Non-pigmented ciliary epithelial cell (primary cell): ENCODE measurements around the gene NRXN3.

Experiments used
- DNase-seq: peaks from one replicate; pipeline ENCODE4 v3.0.0-alpha.2; 2010; ENCODE audit warnings: low read depth

The NRXN3 gene

DNA sequence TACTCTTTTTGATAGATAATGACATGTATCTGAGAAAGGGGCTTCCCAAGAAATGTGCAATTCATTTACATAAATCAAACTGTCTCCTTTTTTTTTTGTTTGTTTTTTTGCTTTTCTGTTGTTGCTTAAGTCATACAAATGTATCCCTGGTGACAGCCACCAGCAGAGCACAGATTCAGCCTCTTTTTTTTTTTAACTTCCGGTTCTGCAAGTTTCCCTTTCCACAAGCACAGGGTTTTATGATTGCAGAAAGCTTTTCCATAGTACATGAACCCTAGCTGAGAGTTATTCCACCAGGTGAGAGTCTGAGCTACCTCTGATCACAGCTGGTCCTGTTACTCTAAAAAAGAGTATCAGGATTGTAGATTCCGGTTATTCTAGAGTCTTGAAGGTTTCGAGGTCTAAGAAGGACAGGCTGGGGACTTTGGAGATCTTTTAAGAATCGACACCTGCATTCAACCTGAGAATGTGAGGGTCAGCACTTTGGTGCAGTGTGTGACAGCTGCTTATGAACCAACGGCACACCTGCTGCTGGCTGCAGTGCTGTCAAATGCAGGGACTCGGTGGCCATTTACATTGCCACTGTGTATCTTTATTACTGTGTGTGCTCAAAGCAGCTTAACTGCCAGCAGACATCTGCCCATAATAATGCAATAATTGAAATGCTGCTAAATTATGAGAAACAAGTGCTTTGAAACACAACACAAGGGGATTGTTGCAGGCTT is 551.7 kb downstream of the NRXN3 start:
- no peak for DNase-seq

DNA sequence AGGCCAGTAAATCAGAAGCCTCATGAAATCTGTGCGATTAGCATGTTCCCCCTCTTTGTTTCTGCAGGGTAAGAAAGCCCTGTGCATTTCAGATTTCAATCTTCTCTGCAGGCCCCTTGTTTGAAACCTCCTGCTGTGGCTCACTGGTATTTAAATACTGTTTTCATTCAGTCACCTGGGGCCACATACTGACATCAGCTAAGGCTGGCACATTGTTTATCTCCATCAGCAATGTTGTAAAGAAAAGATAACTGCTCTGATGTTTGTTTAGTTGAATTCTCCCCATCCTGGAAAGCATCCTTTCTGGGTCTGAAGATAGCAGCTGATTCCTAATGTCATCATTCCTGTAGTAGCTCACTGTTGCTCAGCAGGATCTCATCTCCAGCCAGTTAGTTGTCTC is 554.9 kb downstream of the NRXN3 start:
- DNase-seq: no peak

DNA sequence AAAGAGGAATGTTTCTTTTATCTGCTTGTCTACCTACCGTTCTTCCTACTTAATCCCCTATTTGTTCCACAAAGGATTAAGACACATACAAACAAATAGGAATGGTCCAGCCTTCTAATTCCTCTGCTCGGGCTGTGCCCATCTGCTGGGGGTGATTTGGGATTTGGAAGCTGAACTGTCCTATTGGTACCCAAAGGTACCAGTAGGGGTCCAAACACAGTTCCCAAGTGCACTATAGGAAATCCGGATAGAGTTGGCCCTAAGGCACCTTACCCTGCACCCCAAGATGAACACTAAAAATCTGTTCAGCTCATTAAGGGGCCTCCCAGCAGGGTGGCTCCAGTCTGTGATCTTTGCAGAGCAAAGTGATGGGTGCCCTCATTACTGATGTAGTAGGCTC is 566.9 kb downstream of the NRXN3 start:
- no peak for DNase-seq

DNA sequence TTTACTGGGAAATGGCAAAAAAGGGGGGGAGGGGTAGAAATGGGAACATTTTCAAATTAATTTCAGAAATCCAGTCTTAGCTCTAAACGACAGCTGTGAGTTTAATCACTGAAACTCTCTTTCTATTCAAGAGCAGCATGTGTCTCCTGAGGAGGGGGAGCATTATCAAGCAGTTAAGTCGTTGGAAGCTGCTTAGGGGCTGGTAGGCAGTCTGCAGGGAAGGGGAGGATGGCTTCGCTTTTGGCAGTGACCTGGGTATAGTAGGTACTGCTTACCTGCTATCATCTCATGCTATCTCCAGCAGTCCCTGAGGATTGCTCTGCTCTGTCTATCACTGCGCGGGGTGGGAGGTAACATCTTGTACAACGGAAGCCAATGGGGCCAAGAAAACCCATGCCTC is 567.4 kb downstream of the NRXN3 start:
- DNase-seq: no peak

DNA sequence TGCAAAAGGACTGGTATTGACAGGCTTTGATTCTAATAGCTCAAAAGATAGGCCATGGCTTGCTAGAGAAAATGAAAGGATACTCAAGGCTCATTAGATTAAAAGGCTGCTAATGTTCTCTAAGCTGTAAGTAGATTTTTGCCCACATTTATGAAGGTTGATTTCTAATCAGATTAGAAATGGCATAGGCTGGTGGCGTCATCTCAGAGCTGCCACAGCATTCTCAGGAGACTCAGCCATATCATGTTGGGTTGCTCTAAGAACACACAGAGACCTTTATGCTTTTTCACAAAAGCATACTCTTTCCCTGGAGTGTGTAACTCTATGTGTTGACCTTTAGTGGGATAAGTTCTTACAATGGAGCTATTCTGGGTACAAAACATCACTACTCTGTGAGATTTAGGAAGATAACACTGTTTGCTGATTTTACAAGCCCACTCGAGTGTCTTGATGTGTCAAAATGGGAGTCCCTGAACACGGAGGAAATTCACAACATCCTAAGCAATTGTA is 576.0 kb downstream of the NRXN3 start:
- DNase-seq: no peak

DNA sequence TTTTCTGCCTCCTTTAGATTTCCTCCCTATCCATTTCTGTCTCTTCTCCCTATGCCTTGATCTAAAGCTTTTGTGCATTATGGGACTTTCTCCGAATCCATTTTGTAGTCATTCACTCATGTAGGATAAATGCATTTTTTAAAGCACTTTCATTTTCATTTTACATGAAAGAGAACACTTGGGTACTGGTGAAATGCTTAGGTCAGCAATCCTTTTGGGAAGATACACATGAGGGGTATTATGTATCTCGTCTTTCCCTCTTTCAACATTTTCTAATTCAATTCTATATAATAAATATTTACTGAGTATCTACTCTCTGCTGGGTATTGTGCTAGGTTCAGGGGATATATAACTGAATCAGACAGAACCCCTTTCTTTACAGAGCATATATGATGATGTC is 577.6 kb downstream of the NRXN3 start:
- DNase-seq: no peak

DNA sequence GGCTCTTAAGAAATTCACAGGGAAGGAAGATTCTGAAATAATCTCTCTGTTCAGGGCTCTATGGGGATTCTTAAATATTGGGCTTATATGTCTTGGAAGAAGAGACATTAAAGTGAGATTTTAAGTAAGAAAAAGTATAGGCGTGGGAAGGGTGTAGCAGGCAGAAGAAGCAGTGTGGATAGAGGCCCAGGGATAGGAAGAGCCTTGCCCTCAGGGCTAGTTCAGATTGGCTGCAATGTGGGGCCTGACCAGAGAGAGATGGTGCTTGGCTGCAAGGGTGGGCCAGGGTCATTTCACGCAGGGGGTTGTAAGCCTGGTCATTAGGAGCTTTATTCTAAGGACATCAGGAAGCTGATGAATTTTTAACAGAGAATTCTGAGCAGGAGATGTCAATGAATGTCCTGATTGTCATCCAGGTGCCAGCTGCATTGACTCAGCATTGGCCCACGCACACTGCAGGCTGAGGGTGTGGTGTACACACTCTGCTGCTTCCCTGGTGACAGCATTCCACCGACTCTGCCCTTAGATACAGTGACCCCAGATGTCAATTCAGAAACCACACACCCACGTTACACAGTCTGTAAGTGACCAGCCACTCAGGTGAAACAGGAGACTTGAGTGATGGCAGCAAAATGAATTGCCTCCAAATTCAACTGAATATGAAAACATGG is 582.5 kb downstream of the NRXN3 start:
- DNase-seq: no peak

DNA sequence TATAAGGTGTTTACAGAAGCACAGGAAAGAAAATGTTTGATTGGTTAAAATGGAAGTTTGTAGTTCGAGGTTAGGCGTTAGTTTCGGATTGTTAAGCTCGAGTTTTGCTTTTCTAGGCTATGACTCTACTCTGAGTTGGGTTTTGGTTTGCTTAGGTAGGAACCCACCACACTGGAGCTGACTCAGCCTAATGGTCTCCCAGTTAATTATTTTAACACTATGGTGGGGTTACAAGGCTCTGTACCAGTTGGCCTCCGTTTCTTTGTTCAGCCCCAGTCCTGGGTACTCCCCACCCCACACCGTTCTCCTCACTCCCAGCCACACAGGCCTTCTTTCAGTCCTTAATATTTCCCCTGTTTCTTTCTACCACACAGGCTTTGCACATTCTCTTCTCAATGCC is 583.9 kb downstream of the NRXN3 start:
- no peak for DNase-seq

DNA sequence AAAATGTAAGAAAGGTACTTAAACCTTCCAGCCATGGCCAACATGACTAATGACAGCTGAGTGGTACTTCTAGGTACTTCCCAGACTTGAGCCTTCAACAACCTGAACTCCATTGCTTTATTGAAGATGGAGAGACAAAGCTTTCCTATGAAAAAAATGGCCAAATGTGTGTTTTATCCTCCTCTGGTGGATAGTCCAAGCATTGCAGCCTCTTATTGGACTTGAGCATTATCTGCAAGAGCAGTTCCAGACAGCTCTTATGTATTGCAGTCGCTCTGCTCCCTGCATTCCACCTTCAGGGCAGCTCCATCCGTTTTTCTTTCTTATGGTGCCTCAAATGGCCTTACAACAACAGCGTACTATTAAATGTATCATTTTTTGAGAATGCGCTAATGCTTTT is 588.2 kb downstream of the NRXN3 start:
- DNase-seq: no peak

DNA sequence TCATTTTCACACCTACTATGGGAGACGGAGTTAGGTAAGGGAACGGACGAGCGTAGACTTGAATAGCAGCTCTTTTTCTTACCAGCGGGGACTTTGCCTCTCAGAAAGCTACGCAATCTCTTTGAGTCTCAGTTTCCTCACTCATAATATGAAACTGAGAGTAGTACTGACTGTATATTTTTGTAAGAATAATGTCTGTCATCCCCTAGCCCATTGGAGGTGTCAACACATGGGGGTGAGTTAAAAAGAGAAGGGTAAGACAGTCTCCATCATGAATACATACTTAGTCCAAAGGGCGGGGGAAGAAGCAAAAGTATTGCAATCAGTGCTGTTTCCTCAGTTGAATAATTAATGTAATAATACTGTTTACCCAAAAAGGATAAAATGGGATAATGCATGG is 592.2 kb downstream of the NRXN3 start:
- no peak for DNase-seq

DNA sequence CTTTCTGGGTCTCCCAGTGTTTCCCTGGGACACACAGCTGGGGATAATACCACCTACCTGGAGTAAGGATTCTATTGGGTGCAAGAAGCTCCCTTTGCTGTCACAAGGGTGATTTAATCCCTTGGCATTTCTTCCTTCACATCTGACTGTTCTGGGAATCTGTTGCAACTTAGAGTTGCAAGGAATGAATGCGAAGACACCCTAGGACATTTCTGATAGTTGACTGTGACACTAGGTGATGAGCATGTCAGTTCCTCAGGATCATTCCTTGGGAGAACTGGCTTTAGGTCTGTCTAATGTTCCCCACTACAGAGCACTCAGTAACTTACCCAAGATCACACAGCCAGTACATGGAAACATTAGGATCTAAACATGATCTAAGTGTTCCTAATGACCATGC is 593.6 kb downstream of the NRXN3 start:
- no peak for DNase-seq

DNA sequence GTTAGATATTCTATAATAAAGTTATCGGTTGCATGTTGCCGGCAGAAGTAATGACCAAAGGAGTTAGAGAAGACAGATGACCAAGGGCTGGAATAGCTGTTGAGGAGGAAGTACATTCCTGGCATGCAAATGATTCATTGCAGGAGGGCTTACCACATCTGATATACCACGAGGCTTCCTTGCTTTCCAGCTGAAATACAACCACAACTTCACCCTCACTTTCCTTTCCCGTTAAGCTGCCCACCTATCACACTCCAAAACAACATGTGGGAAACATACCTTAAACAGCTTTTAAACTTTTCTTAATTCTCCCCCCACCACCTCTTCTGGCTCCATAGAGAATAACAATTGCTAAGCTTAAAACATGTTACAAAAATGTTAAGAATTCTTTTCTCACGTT is 594.1 kb downstream of the NRXN3 start:
- peak; percentile 13 for DNase-seq

DNA sequence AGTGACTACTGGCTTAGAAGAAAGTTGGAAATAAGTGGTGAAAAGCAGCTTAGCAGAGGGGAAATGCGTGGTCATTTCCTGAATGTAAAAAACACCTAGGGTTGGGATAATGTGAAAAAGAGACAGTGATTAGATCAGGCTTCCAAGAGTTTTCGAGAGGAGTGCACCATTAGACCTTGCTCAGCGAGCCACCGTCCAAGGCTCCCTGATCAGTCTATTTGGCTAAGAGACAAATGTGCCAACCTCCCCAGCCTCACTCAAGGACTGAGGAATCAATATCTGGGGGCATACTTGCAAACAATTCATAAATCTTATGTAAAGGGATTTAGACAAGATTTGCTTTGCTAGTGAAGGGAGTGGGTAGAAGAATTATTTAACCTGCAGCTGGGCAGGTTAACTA is 594.5 kb downstream of the NRXN3 start:
- DNase-seq: no peak

DNA sequence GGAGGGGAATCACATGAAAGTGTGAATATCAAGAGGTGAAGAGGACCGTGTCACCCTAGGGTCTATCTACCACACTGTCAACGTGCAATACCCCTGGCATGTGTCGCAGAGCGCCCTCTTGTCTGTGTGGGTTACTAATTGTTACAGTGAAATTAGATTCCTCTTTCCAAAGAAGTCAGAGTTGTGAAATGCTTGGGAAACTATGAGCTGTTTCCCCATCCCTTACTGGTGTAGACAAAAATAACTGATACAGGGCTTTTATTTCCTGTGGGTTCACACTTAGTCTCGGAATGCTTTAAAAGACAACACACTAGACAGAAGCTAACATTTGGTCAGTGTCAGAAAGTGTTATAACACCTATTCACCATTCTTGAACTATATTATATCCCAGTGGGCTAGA is 597.3 kb downstream of the NRXN3 start:
- no peak for DNase-seq

DNA sequence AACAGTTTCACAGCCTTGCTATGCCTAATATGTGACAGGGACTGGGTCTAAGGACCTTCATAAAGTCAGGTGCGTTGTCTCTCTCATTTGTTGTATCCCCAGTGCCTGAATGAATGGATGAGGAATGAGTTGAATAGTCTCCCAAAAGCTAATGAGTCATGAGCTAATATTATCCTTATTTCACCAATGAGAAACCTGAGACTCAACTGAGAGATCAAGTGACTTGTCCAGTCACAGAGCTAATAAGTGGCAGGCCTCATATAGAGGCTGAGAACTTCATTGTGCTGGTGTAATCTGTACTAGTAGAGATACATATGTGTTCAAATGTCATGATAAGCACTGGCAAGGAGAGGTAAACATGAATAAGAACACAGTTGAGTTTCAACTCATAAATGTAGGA is 612.4 kb downstream of the NRXN3 start:
- no peak for DNase-seq

DNA sequence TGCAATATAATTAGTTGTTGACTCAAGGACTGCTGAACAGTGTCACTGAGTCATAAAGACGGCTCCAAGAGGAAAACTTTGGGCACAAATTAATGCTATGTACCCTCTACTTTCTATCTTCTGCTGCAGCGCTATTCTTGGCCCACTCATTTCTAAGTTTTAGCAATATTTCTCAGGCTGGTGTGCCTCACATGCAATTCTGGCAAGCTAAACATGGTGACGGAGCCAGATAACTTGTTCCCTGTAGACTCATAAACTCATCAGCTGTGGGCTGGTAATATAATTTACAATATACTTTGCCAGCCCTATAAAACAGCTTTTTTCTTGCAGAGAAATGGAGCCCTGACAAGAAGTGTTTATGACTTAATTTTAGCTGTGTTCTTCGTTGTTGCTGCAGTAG is 615.1 kb downstream of the NRXN3 start:
- DNase-seq: no peak

DNA sequence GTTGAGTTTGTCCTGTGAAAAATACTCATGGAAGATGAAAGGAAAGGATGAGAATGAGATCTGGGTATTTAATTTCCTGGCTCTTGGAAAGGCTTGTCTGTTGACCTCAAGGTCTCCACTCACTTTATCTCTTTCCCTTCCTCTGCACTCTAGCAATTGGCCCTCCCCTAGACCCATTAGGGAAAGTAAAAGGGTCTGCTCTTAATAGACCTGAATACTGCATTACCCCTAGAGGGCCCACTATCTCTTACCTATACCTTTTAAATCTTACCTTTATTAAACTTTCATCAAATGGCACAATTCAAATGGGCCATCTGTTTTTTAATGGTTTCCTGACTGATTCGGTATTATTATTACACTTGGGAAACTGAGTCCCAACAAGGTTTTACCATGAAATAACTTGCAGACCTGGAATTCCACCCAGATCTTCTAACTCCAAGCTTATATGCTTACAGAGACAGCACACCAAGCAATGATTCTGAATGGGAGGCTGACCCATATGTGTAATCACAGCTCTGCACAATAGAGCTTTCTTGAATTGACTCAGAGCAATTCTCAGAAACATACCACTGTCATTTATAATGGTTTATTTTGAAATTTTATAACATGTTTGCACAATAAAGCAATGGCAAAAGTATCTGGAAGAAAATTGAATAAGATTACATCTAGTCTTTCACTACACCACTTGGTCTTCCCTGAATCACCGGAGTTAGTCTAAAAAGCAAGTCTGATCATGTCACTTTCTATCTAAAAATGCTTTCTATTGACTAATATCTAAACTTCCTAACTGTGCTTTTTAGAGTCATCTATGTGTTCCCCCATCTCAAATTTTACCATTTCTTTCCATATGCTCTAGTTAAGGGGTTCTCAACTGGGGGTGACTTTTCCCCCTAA is 618.5 kb downstream of the NRXN3 start:
- DNase-seq: no peak

DNA sequence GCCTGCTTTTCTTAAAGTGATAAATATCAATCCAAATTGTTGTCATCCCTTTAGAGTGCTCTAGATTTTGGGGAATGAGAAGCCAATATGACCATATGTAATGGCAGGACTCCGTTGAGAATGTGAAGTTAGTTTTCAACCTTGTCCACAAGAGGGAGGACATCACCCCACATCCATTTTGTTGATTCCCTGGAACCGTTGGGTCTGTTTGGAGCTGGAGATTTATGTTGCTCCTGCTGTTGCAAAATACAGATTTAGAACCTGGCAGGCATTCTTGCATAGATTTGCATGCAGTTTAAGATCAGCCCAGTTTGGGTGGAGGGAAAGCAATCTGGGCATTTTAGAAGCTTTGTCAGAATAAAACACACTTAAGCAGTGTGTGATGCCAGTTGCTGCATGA is 620.1 kb downstream of the NRXN3 start:
- no peak for DNase-seq

DNA sequence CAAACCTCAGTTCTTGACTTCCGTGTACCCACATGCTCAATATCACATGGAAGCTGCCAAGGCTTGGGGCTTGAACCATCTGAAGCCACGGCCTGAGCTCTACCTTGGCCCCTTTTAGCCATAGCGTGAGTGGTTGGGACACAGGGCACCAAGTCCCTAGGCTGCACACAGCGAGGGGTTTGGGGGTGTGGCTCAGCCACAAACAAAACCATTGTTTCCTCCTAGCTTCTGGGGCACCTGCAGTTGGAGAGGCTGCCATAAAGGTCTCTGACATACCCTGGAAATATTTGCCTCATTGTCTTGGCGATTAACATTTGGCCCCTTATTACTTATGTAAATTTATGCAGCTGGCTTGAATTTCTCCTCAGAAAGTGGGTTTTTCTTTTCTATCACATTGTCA is 628.6 kb downstream of the NRXN3 start:
- DNase-seq: no peak

DNA sequence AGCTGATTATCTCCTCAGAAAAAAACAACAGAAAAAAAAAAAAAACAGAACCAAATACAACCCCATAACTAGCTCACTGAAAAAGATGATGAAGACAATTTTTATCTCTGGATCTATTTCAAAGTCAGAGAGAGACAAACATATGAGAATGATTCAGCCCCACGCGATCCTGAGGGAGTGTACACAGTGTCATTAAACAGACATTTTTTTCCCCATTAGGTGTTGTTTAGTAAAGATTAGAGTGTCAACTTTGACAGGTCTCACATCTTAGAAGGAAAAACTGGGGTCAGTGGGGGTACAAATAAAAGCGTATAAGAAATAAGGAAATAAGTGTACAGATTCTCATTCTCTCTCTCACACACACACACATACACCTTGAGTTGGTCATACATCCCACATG is 635.4 kb downstream of the NRXN3 start:
- no peak for DNase-seq

DNA sequence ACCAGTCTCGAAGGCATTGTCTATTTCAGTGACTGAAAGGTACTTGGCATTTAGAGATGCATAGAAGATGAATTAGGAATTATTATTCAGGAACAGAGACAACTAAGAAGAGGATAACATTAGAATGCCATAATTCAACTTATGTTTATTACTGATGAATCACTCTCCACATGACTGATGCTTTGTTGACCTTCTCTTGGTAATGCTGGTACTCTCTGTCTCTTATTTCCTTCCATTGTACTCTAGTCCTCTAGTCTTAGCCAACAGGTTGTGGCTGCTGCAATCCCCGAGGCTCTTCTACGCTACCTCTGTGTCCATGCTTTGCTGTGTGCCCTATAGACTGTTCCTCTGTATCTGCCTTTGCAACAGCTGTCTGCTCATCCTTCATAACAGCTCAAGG is 652.9 kb downstream of the NRXN3 start:
- no peak for DNase-seq

DNA sequence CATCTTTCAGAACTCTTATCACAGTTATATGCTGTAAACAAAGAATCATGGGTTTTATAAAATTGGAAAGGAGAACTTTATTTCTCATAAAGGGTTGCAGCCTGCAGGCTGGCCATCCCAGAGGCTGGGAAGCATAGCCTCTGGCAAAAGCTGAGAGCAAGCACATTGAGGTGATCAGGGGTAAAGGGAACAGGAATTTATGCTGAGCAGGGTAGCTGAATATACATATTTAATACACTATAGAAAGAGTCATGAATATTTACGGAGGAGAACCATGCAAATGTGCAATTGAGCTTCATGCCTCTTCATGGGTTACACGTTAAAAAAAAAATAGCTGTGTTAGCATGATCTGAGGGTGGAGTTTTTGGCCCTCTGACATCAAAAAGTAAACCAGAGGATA is 653.3 kb downstream of the NRXN3 start:
- no peak for DNase-seq

DNA sequence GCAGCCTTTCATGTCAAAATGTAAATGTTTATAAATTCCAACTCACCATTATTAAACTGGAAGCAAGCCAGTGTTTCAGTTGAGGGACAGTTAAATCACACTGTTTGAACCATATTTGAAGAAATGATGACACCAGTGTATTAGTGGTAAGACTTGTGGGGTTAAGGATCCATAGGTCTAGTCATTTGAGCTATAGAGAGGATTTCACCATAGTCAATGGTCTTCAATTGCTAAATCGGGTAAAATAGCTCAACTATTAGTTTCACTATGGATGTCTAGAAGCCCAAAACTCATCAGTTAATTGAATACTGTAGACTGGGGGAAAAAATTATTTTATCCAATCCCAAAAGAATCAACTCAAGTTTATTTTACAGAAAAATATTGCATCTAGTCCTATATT is 659.1 kb downstream of the NRXN3 start:
- DNase-seq: no peak
